ENCODE data around the gene HSPA1A.
"Not testable (repeated sequence)": the region's sequence is repeated elsewhere in the genome, so short reads cannot be mapped to it uniquely, and the experiment has no call there.

HSPA1A gene

DNA sequence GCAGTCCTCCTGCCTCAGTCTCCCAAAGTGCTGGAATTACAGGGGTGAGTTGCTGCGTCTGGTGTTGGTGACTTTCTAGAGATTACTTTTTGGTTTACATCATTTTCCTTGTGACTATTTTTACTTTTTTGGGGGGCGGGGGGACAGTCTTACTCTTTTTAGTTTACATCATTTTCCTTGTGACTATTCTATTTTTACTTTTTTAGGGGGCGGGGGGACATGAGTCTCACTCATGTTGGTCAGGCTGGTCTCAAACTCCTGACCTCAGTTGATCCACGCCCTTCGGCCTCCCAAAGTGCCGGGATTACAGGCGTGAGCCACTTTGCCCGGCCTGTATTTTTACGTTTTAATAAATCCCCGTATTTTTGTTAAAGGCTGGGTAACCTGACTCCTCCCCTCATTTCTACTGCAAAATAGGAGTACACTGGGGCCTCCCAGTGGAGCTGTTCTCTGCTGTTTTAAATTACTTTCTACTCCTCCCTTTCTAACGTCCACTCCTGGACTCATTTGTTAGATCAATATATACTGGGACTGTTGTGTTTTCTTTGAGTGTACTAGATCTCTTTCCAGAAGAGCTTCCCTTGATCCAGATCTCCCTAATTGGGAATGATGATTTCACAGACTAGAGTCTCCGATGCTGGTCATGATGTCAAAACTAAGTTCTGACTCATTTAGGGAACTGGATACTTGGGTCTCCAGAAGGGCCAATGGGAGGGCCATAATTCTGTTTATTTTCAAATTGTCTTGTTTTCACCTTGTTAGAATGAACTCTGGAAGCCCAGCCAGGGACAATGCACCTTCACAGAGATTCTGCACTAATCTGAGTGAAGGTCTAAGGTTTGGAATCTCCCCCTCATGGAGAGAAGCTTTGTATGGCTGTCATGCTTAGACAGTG, 21.4 kb downstream of the HSPA1A start:
- no peak for DNase-seq

DNA sequence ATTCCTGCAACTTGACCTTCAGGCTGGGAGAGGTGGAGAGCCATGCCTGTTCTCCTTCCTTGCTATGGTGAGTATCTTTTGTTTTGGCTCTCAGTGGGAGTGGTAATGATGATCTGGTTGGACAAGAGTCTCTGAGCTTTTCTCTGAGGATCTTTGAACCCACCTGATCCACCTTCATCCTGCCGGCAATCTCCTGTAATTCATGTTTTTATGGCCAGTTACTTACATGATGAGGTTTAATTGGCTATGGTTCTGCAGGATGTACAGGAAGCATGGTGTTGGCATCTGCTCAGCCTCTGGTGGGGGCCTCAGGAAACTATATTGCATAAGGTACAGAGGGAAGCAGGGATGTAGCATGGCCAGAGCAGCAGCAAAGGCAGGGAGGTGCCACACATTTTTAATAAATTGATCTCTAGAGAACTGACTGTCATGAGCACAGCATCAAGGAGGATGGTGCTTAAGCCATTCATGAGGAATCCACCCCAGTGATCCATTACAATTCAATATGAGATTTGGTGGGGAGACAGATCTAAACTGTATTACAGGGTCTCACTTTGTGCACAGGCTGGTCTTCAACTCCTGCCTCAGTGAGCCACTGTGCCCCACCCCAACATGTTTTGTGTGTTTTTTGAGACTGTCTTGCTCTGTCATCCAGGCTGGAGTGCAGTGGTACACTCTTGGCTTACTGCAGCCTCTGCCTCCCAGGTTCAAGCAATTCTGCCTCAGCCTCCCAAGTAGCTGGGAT, 22.2 kb downstream of the HSPA1A start:
- DNase-seq: no peak

DNA sequence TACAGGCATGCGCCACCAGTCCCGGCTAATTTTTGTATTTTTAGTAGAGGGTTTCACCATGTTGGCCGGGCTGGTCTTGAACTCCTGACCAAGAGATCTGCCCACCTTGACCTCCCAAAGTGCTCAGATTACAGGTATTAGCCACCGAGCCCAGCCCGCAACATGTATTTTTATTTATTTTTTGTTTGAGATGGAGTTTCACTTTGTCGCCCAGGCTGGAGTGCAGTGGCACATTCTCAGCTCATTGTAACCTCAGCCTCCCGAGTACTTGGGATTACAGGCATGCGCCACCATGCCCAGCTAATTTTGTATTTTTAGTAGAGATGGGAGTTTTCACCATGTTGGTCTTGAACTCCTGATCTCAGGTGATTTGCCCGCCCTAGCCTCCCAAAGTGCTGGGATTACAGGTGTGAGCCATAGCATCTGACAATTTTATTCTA, 22.8 kb downstream of the HSPA1A start:
- not testable (repeated sequence) for DNase-seq

DNA sequence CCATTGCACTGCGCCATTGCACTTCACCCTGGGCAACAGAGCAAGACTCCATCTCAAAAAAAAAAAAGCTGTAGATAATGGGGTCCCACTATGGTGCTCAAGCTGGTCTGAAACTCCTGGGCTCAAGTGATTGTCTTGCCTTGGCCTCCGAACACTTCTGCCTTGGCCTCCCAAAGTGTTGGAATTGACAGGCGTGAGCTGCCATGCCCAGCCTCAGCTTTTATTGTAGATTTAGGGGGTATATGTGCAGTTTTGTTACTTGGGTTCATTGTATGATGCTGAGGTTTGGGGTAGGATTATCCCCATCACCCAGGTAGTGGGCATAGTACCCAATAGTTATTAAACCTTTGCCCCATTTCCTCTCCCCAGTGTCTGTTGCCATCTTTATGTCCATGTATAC, 23.6 kb downstream of the HSPA1A start:
- no peak for DNase-seq

DNA sequence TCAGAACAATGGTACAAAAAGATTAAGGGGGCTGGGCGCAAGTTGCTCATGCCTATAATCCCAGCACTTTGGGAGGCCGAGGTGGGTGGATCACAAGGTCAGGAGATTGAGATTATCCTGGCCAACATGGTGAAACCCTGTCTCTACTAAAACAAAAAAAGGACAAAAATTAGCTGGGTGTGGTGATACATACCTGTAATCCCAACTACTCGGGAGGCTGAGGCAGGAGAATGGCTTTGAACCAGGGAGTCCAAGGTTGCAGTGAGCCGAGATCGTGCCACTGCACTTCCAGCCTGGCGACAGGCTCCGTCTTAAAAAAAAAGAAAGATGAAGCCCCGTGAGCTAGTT, 24.4 kb downstream of the HSPA1A start:
- not testable (repeated sequence) for DNase-seq

DNA sequence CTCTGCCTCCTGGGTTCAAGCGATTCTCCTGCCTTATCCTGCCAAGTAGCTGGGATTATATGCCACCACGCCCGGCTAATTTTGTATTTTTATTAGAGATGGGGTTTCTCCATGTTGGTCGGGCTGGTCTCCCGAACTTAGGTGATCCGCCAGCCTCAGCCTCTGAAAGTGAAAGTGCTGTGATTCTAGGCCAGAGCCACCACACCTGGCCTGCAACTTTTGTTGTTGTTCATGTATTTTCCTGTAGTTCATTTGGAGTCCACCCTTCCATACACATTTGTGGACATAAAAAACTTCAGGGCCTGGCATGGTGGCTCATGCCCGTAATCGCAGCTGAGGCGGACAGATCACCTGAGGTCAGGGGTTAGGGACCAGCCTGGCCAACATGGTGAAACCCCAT, 26.7 kb downstream of the HSPA1A start:
- no peak for DNase-seq

DNA sequence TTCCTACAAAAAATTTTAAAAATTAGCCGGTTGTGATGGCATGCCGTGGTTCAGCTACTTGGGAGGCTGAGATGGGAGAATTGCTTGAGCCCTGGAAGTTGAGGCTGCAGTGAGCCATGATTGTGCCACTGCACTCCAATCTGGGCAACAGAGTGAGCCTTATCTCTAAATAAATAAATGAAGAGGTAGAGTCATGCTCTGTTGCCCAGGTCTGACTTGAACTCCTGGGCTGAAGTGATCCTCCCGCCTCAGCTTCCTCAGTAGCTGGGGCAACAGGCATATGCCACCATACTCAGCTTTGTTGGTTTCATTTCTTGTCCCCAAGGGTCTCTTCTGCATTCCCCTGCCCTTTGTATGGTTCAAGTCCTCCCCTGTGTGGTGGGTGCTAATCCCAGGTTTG, 29.2 kb downstream of the HSPA1A start:
- DNase-seq: no peak

DNA sequence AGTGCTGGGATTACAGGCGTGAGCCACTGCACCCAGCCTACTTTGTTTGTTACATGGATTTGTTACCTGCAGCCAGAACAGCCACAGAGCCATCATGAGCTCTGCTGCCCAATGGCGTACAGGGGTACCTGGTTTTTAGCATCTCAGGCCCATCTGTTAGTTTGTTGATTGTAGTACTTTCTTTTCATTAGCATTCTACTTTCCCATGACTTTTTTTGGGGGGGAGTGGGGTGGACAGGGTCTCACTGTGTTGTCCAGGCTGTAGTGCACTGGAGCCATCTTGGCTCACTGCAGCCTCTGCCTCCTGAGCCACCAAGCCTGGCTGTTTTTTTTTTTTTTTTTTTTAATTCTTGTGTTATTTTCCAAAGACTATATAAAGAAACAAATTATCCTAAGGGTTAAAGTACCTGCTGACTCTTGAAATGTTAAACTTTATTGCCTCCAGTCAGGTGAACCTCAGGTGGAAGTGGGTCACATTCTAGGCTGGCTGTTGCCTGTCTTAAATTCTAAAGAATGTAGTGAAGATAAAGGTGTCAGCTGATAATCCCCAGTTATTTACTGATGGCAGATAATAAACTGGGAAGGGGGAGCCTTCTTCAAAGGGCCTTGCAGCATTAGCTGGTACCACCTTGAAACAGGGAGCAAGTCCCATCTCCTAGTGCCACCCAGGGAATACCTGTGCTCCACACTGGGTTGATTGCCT, 32.1 kb downstream of the HSPA1A start:
- DNase-seq: no peak

DNA sequence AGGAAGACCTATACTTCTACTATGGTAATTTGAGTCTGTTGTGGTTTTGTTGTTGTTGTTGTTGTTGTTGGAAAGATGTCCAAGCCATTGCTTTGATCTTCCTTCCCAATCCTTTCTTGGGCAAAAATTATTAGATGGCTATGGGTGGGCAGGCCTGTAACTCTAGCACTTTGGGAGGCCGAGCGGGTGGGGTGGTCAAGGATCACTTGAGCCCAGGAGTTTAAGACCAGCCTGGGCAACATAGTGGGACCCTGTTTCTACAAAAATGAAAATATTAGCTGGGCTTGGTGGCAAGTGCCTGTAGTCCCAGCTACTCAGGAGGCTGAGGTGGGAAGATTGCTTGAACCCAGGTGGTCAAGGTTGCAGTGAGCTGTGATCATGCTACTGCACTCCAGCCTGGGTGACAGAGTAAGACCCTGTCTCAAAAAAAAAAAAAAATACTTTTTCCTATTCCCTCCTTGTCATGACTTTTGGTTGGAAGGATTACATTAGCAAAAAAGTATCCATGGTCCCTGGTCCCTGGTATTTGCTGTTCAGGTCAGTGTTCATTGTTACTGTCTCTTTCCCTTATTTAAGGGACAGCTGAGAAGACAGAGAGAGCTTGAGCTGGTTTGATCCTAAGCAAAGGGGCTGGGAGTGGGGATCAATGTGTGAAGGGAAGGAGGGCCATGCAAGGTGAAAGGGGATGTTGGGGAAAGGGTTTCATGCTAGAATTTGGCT, 35.6 kb downstream of the HSPA1A start:
- DNase-seq: no peak

DNA sequence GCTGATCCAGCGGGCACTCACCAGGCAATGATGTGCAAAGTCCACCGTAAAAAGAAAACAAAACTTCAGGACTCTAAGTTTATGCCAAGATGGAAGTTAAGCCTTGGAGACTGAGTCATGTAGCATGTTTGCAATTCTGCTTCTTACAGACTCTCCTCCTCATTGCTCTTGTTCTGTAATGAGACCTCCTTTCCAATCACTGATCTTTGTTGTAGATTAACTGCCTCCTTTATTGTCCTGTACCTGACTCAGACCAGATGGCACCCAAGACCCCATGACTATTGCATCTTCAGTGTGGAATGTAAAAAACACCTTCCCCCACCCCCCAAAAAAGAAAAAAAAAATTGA, 36.1 kb downstream of the HSPA1A start:
- DNase-seq: no peak

DNA sequence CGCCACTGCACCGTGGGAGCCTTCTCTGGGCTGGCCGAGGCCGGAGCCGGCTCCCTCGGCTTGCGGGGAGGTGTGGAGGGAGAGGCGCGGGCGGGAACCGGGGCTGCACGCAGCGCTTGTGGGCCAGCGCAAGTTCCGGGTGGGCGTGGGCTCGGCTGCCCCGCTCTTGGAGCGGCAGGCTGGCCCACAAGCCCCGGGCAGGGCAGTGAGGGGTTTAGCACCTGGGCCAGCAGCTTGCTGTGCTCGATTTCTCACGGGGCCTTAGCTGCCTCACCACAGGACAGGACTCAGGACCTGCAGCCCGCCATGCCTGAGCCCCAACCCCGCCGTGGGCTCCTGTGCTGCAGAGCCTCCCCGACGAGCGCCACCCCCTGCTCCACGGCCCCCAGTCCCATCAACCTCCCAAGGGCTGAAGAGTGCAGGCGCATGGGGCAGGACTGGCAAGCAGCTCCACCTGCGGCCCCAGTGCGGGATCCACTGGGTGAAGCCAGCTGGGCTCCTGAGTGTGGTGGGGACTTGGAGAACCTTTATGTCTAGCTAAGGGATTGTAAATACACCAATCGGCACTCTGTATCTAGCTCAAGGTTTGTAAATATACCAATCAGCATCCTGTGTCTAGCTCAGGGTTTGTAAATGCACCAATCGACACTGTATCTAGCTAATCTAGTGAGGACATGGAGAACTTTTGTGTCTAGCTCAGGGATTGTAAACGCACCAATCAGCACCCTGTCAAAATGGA, 36.8 kb downstream of the HSPA1A start:
- DNase-seq: not testable (repeated sequence)

DNA sequence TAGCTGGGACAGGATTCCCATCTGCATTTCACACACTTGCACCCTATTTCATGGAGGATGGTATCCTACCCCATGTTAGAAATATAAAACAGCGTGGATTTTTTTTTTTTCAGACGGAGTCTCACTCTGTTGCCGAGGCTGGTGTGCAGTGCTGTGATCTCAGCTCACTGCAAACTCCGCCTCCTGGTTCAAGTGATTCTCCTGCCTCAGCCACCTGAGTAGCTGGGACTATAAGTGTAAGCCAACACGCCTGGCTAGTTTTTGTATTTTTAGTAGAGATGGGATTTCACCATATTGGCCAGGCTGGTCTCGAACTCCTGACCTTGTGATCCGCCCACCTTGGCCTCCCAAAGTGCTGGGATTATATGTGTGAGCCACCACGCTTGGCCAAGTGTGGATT, 42.4 kb downstream of the HSPA1A start:
- not testable (repeated sequence) for DNase-seq

DNA sequence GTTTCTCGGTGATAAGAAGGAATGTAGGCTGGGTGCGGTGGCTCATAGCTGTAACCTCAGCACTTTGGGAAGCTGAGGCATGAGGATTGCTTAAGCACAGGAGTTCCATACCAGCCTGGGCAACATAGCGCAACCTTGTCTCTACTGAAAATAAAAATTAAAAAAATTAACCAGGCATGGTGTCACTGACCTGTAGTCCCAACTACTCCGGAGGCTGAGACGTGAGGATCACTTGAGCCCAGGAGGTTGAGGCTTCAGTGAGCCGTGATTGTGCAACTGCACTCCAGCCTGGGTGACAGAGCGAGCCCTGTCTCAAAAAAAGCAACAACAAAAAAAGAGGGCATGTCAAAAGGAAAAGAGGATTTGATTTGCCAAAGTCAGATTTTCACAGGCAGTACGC, 43.4 kb downstream of the HSPA1A start:
- no peak for DNase-seq

DNA sequence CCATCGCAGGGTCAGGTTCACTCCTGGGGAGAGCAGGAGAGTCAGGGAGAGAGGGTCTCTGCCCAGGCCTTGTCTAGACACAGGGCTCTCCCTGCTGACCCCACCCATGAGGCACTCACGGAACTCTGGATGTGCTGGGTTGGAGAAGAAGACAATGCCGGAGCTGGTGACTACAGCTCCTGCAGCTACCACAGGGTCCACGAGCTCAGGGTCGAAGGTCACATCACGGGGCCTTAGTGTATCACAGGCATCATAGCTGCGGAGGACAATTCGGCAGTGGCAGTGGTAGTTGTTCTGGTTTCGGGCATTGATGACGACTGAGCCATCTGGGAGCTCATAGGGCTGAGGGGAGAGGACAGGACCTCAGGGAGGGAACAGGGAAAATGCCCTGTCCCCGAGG, 44.6 kb downstream of the HSPA1A start:
- no peak for DNase-seq

DNA sequence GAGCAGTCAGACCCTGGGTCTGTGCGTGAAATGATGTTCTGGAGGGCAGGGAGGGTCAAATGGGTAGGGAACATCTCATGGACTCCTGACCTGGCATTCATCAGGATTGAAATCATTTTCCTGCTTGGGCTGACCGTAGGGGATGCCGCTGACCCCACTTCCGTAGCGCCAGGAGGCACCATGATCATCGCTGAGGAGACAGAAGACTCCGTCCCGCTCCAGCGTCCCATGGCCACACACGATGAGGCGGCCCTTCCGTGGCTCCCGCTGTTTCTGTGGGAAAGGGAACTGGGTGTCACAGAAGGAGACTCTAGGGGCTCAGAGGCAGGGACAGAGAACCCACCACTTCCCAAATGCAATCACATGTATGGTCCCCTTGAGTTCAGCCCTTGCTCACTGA, 45.0 kb downstream of the HSPA1A start:
- no peak for DNase-seq

DNA sequence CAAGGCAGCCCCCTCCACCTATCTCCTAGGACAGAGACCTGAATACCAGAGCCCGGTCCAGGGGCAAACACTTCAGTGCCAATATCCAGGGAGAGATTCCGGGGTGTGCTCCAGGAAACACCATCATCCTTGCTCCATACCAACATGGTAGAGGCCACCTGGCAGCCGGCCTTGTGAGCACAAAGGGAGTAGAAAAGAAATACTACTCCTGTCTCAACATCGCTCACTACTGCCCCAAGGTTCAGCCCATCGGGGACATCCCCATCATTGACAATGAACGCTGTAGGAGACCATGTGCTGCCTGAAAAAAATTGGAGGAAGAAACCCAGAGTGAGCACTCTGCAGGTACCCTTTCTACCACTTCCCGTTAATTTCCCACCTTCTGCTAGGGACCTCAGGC, 45.8 kb downstream of the HSPA1A start:
- no peak for DNase-seq

DNA sequence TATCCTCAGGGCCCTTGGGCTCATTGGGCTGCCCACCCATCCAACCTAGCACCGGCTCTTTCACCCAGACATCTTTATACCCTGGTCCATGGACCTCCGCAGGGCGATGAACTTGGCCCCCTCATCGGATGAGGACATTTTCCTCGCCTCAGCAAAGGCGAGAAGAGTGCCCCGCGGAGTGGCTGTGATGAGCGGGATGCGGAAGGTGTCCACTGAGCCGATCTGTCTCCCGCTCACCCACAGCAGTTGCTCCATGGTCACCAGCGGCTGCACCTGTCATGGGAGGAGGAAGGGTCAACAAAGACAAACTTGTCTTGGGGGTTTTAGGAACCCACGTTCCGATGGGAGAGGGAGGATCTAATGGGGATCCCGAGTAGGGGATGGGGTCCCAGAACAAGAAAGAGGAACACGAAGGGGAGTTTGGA, 46.6 kb downstream of the HSPA1A start:
- no peak for DNase-seq

DNA sequence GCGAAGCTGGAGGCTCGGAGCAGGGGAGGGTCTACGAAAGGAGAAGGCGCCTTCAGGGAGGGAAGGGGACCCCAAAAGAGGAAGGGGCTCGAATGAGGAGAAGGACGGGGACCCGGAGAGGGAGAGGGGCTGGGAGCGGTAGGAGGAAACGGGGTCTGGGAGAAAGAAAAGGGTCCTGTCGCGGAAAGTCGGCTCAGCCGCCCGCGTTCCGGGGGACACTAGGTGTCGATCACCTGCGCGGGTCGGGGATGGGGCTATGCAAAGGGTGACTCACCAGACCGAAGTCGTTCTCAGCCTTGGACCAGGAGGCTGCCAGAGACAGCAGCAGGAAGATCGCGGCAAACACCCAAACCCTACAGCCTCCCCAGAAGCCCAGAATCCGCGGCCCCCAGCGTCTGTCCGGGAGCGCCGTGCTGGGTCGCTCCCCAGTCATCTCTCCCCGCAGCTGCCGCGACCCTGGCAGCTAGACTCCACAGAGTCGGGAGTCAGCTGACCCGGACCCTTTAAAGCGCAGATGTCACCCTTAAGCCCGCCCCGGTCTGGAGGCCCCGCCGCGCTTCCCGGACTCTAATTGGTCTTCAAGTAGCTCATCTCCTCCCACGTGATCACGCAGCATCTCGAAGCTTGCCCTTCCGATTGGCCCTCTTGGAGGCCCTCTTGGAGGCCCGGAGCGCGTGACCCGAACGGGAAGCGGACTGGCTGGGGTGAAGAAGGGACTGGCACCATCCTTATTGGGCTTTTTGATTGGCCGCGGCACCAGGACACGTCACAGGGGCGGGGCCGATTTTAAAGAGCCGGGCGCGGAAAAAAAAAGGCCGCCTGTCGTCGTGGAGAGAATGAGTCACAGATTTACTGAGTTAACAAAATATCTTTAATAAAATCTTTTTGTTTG, 47.2 kb downstream of the HSPA1A start, which contains the start of gene NEU1:
Gene NEU1 (minus strand): TSS at position 478 of the 892 bp plus-strand sequence. CDS start 45 bp downstream, at position 433.
- peak; percentile 92 to 97 (median 96) for DNase-seq

DNA sequence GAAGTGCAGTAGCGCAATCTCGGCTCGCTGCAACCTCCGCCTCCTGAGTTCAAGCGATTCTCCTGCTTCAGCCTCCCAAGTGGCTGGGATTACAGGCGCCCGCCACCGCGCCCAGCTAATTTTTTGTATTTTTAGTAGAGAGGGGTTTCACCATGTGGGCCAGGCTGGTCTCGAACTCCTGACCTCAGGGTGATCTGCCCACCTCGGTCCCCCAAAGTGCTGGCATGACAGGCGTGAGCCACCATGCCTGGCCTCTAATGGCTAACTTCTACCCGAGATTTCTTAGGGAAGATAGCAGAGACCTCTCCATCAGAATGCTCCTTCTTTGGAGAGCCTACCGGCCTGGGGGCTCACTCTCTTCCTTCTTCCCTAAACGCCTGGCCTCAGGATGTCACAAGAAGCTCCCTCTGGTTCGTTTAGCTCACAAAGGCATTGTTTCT, 48.8 kb downstream of the HSPA1A start:
- DNase-seq: not testable (repeated sequence)

DNA sequence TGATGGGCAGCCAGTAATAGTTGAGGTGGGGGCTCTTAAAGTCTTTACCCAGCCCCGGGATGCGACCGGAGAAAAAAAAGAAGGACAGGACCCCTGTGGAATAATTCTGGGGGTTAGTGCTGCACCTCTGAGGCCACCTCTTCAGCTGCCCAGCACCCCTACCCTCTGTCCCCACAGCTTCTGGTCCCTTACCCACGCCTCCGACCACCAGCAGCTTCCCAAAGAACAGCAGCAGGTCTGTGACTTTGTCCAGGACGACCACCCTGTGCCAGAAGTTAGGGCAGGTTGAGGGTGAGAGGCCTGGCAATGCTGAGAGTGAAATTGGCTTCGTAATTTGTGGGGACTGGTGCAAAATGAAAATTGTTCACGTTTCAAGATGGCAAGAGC, 49.5 kb downstream of the HSPA1A start:
- DNase-seq: no peak
